NB4 (cell line): ENCODE data around the gene TBX2.

Experiments
- POLR2A ChIP-seq: IDR thresholded peaks from 2 replicates; pipeline ENCODE4 v1.6.1; 2011; ENCODE audit warnings: mild to moderate bottlenecking; ENCODE audit not compliant: insufficient read length; ENCODE audit errors: extremely low read depth
- TF ChIP-seq, protein P1 (sequence below): IDR thresholded peaks from 2 replicates; pipeline ENCODE4 v1.6.1; 2011; ENCODE audit warnings: low read depth, low read length
- TF ChIP-seq, protein P2 (sequence below): IDR thresholded peaks from one replicate; pipeline ENCODE4 v1.5.1; 2012; ENCODE audit warnings: low read depth, low read length

DNA sequence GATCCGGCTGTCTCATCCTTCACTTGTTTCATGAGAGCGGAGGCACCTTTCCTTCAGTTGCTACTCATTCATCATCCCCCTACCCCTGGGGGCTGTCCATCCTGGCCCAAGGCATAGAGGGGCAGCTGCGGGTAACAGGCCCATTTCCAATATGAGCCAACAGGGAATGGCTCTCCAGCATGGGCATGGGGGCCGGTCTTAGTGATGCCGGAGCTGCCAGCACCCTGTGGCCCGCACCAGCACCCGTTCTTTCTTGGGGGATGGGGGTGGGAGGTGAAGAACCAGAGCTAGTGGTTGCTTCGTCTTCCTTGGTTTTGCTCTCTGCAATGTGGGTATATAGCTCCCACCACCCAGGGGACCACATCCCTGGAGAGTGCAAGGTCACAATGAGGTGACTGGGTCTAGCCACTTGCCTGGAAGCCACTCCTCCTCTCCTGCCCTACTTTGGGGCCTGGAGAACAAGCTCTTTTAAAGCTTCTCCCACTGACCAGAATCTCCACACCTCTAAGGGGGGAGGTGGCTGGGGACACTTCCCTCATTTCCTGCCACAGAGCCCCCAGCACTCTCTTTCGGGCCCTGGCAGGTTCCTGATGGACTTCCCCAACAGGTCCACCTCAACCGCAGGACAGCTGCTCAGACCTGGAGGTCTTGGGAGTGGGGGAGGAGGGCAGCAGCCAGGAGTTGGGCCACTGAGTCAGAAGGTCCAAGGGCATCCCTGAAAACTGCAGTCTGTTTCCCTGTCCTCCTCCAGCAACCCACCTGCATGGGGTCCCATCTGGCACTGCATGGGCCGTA, 11.9 kb upstream of the TBX2 start:
- TF ChIP-seq, protein P1, sequence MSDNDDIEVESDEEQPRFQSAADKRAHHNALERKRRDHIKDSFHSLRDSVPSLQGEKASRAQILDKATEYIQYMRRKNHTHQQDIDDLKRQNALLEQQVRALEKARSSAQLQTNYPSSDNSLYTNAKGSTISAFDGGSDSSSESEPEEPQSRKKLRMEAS: no peak
- TF ChIP-seq, protein P2, sequence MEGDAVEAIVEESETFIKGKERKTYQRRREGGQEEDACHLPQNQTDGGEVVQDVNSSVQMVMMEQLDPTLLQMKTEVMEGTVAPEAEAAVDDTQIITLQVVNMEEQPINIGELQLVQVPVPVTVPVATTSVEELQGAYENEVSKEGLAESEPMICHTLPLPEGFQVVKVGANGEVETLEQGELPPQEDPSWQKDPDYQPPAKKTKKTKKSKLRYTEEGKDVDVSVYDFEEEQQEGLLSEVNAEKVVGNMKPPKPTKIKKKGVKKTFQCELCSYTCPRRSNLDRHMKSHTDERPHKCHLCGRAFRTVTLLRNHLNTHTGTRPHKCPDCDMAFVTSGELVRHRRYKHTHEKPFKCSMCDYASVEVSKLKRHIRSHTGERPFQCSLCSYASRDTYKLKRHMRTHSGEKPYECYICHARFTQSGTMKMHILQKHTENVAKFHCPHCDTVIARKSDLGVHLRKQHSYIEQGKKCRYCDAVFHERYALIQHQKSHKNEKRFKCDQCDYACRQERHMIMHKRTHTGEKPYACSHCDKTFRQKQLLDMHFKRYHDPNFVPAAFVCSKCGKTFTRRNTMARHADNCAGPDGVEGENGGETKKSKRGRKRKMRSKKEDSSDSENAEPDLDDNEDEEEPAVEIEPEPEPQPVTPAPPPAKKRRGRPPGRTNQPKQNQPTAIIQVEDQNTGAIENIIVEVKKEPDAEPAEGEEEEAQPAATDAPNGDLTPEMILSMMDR: no peak
- no peak for TF ChIP-seq POLR2A
